Measurements from ENCODE around the gene BTBD1.

Gene BTBD1

GRCh38 chr15:83066734-83067637, at the start of gene BTBD1:
TSS of gene BTBD1 (minus strand) at chr15:83067252. CDS start at chr15:83067151, 101 bp downstream.
- peak; percentile 55 for DNase-seq

DNA sequence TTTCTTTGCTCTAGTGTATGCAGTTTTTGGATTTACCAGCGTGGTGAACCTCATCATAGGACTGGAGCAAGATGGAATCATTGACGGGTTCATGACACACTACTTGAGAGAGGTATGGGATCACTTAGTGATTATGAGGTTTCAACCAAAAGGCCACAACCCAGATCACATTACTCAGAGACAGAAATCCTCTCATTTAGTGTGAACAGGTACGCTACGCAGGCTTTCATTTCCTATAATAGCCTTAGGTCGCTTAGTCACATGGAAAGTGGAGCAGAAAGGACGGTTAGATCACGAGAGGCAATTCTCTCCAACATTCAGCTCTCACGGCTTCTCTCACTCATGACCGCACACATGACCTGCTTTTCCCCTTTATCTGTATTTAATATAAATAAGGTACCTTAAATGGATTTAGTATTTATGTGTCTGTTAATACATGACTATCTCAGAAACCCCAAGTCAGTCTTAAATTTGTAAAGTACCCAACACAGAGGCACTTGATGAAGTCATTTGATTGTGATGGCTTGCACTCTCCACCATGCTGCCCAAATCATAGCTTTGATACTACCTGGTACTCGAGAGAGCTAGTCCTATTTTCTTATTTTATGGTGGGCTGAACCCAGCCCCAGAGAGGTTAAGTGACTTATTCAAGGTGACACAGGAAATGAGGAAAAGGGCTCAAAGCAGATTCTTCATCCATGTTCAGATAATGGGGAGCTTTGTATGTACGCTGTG, 48.9 kb upstream of the BTBD1 start:
- no peak for DNase-seq

DNA sequence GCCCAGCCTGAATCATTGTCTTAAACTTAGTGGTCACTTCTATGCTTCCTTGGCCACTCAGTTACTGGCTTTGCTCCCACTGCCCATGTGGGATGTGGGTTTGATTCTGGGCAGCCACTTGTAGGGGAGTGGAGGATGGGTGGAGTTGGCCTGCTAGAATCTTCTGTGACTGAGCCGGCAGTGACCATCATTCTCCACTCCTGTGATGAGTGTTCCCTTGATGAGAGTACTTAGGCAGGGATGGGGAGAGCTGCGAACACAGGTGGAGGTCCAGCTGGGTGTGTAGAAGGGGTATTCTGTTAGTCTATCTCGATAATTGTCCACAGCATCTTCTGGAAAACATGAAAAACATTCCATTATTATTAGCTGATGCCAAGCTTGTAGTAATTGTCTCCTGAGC, 48.4 kb upstream of the BTBD1 start:
- no peak for DNase-seq

- DNase-seq, result no peak
Measured at GRCh38 chr15:83114856-83115255, 47.8 kb upstream of the BTBD1 start.

GRCh38 chr15:83113881-83114674, 47.0 kb upstream of the BTBD1 start:
- DNase-seq, result no peak

DNA sequence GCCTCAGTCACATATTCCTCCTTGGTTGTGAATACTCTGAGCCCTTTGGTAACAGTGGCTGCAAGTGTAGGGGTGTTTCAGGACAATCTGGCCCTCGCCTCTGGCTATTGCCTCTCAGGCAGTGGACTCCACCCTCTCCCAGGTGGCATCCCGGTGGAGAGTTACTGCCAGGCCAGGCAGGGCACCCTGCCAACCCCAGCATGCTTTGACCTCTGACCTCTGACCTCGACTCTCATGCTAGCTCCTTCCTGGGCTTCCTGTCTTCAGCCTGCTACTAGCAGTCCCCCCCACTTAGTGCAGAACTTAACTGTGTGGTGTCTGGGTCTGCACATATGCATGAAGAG, 45.9 kb upstream of the BTBD1 start:
- no peak for DNase-seq

- no peak for DNase-seq
Measured at GRCh38 chr15:83112233-83112955, 45.3 kb upstream of the BTBD1 start.

DNA sequence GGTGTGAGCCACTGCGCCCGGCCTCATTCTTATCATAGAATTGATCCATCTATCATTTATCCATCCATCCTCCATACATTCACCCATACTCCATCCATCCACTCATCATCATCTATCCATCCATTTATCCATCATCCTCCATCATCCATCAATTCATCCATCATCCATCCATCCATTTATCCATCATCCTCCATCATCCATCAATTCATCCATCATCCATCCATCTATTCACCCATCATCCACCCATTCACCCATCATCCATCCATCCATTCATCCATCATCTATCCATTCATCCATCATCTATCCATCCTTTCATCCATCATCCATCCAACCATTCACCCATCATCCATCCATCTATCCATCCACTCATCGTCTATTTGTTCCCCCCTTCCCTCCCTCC, 44.1 kb upstream of the BTBD1 start:
- no peak for DNase-seq

DNA sequence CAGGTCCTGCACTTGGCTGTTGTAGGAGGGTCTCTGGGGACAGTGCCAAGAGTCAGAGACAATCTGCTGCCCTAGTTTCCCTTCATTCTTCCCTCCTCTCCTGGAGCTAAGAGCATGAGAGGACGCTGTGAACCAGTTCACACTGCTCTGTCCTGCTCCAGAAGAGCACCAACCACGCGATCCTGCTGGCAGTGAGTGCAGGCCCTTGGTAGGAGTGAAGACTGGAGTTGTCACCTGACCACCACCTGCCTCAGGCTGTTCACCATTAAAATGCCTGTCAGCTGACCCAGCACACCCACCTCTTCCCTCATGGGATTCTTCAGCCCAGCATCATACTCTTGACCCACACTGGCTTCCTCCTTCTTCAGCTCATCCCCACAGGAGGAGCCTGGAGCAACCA, 43.3 kb upstream of the BTBD1 start:
- no peak for DNase-seq

DNA sequence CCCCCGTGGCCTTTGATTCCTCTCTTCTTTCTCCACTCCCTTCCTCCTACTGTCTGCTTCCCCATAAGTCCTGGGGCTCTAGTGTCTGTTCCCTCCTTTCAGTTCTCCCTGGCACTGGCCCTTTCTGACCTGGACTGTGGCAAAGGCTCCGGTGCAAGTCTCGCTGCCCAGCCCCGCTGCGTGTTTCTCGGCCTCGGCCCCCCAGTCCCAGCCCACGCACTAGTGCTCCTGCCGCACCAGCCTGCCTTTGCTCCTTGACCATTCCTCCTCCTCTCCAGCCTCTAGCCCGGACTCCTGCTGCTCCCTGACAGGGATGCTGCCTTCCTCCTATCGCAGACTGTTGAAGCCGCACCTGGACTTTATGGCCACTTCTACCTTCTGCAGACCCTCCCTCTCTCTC, 42.5 kb upstream of the BTBD1 start:
- no peak for DNase-seq

DNA sequence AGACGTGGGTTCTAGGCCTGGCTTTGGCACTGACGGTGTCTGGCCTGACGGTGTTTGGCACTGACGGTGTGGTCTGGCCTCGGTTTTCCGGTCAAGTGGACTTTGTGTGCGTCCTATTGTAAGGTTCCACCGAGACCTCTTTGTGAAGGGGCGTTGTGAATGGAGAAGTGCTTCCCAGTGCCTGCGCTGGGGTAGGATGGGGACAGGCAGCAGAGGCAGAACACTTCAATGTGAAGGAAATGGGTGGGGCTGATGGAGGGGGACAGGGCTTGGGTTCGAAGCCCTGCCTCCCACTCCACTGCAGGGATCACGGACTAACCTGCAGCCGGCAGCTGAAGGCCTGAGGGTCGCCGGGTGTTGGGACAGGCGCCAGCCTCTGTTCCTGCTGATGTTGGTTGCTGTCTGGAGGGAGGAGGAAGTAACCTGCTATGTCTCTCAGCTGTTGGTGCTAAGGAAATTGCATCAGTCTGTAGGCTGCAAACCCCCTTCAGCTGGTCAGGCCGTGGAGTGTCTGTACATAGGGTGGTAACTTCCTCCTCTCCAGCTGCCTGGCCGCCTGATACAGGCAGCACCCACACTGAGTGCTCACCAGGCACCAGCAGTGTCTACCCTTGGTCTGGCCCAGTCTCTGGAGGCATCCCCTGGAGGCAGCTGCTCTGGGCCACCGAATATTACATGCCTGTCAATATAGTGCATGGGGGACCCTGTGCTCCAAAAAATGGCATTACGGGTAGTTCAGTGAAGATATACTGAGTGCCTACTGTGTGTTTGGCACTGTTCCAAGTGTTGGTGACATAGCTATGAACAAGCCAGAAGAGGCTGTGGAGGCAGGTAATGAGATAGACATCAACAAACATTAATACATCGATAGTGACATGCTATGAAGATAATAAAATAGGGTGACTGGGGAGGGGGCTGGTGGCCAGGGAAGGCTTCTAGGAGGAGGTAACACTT, 41.5 kb upstream of the BTBD1 start:
- peak; percentile 34 for DNase-seq

GRCh38 chr15:83107841-83108181, 40.8 kb upstream of the BTBD1 start:
- DNase-seq, result no peak

GRCh38 chr15:83106994-83107840, 40.2 kb upstream of the BTBD1 start, which contains the start of gene TM6SF1:
TSS of gene TM6SF1 (plus strand) at chr15:83107645. CDS start at chr15:83107681, 36 bp downstream.
- no peak for DNase-seq

- DNase-seq, result no peak
Measured at GRCh38 chr15:83105440-83105839, 38.4 kb upstream of the BTBD1 start.

DNA sequence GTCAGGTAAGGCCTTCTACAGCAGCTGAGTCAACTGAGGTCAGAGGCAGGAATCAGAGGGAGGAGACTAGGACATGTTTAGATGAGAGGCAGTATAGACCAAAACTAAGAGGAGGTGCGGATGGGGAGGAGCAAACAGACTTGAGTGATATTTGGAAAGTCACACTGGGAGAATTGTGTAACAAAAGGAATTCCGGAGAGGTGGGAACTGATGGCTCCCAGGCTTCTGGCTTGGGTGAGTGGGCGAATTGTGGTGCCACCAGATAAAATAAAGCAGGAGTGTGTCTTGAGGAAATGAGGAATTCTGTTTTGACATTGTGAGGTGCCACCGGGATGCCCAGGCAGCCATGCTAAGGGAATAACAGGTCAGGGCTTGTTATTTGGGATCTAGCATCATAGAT, 37.1 kb upstream of the BTBD1 start:
- DNase-seq, result no peak

DNA sequence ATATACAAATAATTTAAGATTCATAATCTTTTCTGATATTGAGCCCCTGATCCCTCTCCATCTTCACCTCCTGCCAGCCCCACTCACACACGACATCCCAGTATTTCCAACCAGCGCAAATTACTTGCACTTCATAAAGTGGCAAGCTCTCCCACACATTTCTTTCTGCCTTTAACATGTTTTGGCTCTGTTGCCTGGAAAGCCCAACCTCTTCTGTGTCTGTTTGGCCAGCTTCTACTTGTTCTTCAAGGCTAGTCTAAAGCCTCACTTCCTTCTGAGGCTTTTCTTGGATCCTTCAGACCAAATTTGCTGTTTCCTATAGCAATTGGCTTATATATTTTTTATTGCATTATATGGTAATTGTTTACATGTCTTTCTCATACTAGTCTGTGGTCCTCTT, 35.3 kb upstream of the BTBD1 start:
- no peak for DNase-seq

DNA sequence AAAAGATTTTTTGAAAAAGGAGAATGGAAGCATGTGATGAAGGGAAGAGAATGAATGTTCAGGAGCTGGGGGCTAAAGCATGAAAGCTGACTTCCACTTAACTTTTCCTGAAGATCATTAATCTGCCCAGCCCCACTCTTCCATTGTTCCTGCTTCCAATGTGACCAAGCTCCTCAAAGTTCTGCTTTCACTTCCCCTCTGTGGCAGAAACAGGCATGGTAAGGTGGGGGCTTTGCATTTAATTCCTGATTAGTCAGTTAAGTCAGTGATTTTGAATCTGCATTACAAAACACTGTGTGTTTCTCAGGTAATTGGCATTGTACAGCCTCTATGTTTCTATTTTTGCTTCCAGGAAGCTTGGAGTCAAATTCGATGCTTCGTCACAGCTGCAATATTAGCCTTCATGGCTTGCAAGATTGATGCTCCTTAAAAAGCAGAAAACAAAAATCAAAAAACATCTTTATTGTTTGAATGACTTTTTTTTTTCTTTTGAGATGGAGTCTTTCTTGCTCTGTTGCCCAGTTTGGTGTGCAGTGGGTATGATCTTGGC, 33.1 kb upstream of the BTBD1 start:
- no peak for DNase-seq

GRCh38 chr15:83099290-83099689, 32.2 kb upstream of the BTBD1 start:
- DNase-seq, result no peak

DNA sequence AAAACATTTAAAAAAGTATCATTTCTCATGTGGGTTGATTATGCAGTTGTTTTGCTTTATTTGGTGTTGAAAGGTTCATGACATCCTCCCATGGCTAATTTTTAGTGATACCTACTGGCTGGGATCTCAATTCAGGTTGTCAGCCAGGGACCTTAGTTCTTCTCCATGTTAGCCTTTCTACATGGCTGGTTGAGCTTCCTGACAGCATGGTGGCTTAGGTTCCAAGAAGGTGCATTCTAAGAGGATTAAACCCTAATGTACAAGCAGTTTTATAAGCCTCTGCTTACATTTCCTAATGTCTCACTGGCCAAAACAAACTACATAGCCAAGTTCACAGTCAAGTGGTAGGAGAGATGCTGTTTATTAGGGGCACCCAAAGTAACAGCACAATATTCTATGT, 31.0 kb upstream of the BTBD1 start:
- DNase-seq, result no peak

GRCh38 chr15:83094583-83094982, 27.5 kb upstream of the BTBD1 start:
- DNase-seq, result no peak
